H1 (cell line): ENCODE results near the gene SERPINA12. TPM values are rescaled to one million over a fixed set of nuclear protein-coding genes. Genes with fewer than 3 reads are reported as not detected.

Experiments used
- CTCF ChIA-PET: fragments of 300-600 bp; sonication (Branson Sonifier 250); formaldehyde crosslinking; loops from one replicate; lab custom pipeline; 2021; ENCODE audit not compliant: partially characterized antibody; lab: Charles Lee
- POLR2A ChIA-PET: fragments of 300-600 bp; sonication (Branson Sonifier 250); formaldehyde crosslinking; loops from one replicate; lab custom pipeline; 2021; ENCODE audit warnings: inconsistent platforms; ENCODE audit not compliant: partially characterized antibody; lab: Charles Lee
- DNase-seq, 2 experiments: peaks; one replicate each; pipeline versions ENCODE4 v3.0.0 to v3.0.0-alpha.2; 2010 to 2022; ENCODE audit warnings: low spot score in 2 of 2, low read depth in 1 of 2, mixed read lengths in 1 of 2
- FAIRE-seq: peaks from 2 replicates; lab custom pipeline; 2011; peaks lifted over from hg19 to GRCh38; lab: Jason Lieb, UNC
- H2AFZ ChIP-seq: 2 replicates; pipeline ENCODE4 v1.8.1; 2012; ENCODE audit warnings: low read length, inconsistent platforms
- H2AK5ac ChIP-seq: 2 replicates; pipeline ENCODE4 v1.6.1; 2013; ENCODE audit warnings: low read depth, low read length
- H2BK120ac ChIP-seq: replicated peaks from 2 replicates; pipeline ENCODE3; 2013; ENCODE audit warnings: low read depth, low read length, inconsistent platforms
- H2BK12ac ChIP-seq: 2 replicates; pipeline ENCODE4 v1.6.1; 2013; ENCODE audit warnings: low read depth, low read length
- H2BK15ac ChIP-seq: 2 replicates; pipeline ENCODE4 v1.6.1; 2013; ENCODE audit warnings: low read length
- H2BK20ac ChIP-seq: 2 replicates; pipeline ENCODE4 v1.6.1; 2013; ENCODE audit warnings: low read length
- H2BK5ac ChIP-seq: 2 replicates; pipeline ENCODE4 v1.6.1; 2013; ENCODE audit warnings: low read depth, low read length
- H3K14ac ChIP-seq: 2 replicates; pipeline ENCODE4 v1.6.1; 2013; ENCODE audit warnings: inconsistent platforms; ENCODE audit not compliant: insufficient read length
- H3K18ac ChIP-seq: 2 replicates; pipeline ENCODE4 v1.6.1; 2013; ENCODE audit warnings: low read length; ENCODE audit errors: extremely low read depth
- H3K23ac ChIP-seq: 2 replicates; pipeline ENCODE4 v1.6.1; 2013; ENCODE audit warnings: inconsistent platforms; ENCODE audit not compliant: insufficient read length
- H3K23me2 ChIP-seq: 2 replicates; pipeline ENCODE4 v1.6.1; 2013; ENCODE audit warnings: low read depth, low read length
- H3K27ac ChIP-seq: 2 replicates; pipeline ENCODE4 v1.6.1; 2011; ENCODE audit warnings: low read depth, low read length, inconsistent platforms
- H3K27me3 ChIP-seq, 4 experiments: replicated peaks in 1 of 4; 1 replicate in 1 of 4; 2 replicates in 3 of 4; pipeline versions ENCODE4 v1.6.1 to v1.8.1; 2011 to 2013; ENCODE audit warnings: low read length in 3 of 4, mild to moderate bottlenecking in 3 of 4, inconsistent platforms in 2 of 4, mixed read lengths in 2 of 4, moderate library complexity in 1 of 4; ENCODE audit not compliant: control insufficient read depth in 3 of 4, insufficient read depth in 3 of 4; ENCODE audit errors: extremely low read depth in 1 of 4
- H3K36me3 ChIP-seq, 4 experiments: 2 replicates each; pipeline versions ENCODE4 v1.6.1 to v1.8.1; 2011 to 2013; ENCODE audit warnings: mild to moderate bottlenecking in 4 of 4, low read length in 3 of 4, moderate library complexity in 2 of 4, control low read depth in 1 of 4, inconsistent platforms in 1 of 4; ENCODE audit not compliant: insufficient read depth in 4 of 4, control insufficient read depth in 2 of 4
- H3K4ac ChIP-seq: replicated peaks from 2 replicates; pipeline ENCODE3; 2013; ENCODE audit warnings: low read length, low read depth, mixed read lengths, inconsistent platforms; ENCODE audit not compliant: insufficient read length
- H3K4me1 ChIP-seq, 4 experiments: replicated peaks in 1 of 4; 1 replicate in 1 of 4; 2 replicates in 3 of 4; pipeline versions ENCODE4 v1.6.1 to v1.8.1; 2011 to 2013; ENCODE audit warnings: low read length in 3 of 4, inconsistent platforms in 2 of 4, mixed read lengths in 1 of 4; ENCODE audit not compliant: insufficient read depth in 4 of 4, control insufficient read depth in 3 of 4
- H3K4me2 ChIP-seq, 2 experiments: 2 replicates each; pipeline versions ENCODE4 v1.6.1 to v1.8.1; 2011 to 2013; ENCODE audit warnings: low read depth in 2 of 2, low read length in 2 of 2, control low read depth in 1 of 2, inconsistent platforms in 1 of 2, mild to moderate bottlenecking in 1 of 2; ENCODE audit not compliant: insufficient read depth in 1 of 2
- H3K4me3 ChIP-seq, 4 experiments: fragments of 200-600, 300-600 bp in 1 of 4; sonication (generic), shearing (Covaris generic), sonication (Bioruptor Twin) in 1 of 4; 2 replicates each; pipeline versions ENCODE4 v1.5.1 to v1.8.1; 2011 to 2016; ENCODE audit warnings: low read length in 4 of 4, low read depth in 3 of 4, control low read depth in 2 of 4, inconsistent platforms in 2 of 4, mild to moderate bottlenecking in 2 of 4, mixed read lengths in 1 of 4, moderate library complexity in 1 of 4; ENCODE audit not compliant: insufficient read depth in 2 of 4; ENCODE audit errors: extremely low read depth in 1 of 4
- H3K56ac ChIP-seq: replicated peaks from 2 replicates; pipeline ENCODE3; 2013; ENCODE audit warnings: low read depth, mild to moderate bottlenecking, mixed read lengths, low read length, inconsistent platforms; ENCODE audit not compliant: insufficient read length
- H3K79me1 ChIP-seq: 2 replicates; pipeline ENCODE4 v1.6.1; 2013; ENCODE audit warnings: low read depth, low read length, control low read depth
- H3K79me2 ChIP-seq, 2 experiments: 2 replicates each; pipeline versions ENCODE4 v1.6.1 to v1.8.1; 2012 to 2013; ENCODE audit warnings: low read length in 2 of 2, mild to moderate bottlenecking in 2 of 2, inconsistent platforms in 1 of 2; ENCODE audit not compliant: insufficient read depth in 2 of 2, control insufficient read depth in 1 of 2
- H3K9ac ChIP-seq, 4 experiments: replicated peaks in 1 of 4; 1 replicate in 1 of 4; 2 replicates in 3 of 4; pipeline versions ENCODE4 v1.6.1 to v1.8.1; 2011 to 2013; ENCODE audit warnings: low read depth in 3 of 4, low read length in 3 of 4, control low read depth in 2 of 4, mild to moderate bottlenecking in 2 of 4, moderate library complexity in 2 of 4, inconsistent platforms in 1 of 4; ENCODE audit errors: extremely low read depth in 1 of 4
- H3K9me3 ChIP-seq, 2 experiments: 2 replicates each; pipeline versions ENCODE4 v1.6.1 to v1.8.1; 2012 to 2013; ENCODE audit warnings: mild to moderate bottlenecking in 2 of 2, moderate library complexity in 2 of 2, control low read depth in 1 of 2, inconsistent platforms in 1 of 2, low read depth in 1 of 2, low read length in 1 of 2, mixed read lengths in 1 of 2; ENCODE audit not compliant: insufficient read depth in 2 of 2
- H4K20me1 ChIP-seq, 2 experiments: replicated peaks in 1 of 2; 2 replicates each; pipeline versions ENCODE3 to v1.8.1; 2011 to 2013; ENCODE audit warnings: inconsistent platforms in 2 of 2, low read length in 2 of 2, mild to moderate bottlenecking in 1 of 2; ENCODE audit not compliant: insufficient read depth in 2 of 2, control insufficient read depth in 1 of 2
- H4K5ac ChIP-seq: 2 replicates; pipeline ENCODE4 v1.6.1; 2013; ENCODE audit warnings: low read length, low read depth, mixed read lengths, inconsistent platforms; ENCODE audit not compliant: insufficient read length
- H4K8ac ChIP-seq: 2 replicates; pipeline ENCODE4 v1.8.0; 2013; ENCODE audit warnings: mild to moderate bottlenecking, moderate library complexity, low read length, inconsistent platforms; ENCODE audit not compliant: insufficient read depth; ENCODE audit errors: extremely low read depth
- H4K91ac ChIP-seq: replicated peaks from 2 replicates; pipeline ENCODE3; 2013; ENCODE audit warnings: low read length, mixed read lengths, inconsistent platforms; ENCODE audit not compliant: insufficient read length
- BACH1 ChIP-seq: IDR thresholded peaks from 2 replicates; pipeline ENCODE4 v1.6.1; 2012; ENCODE audit warnings: low read length, improper control_type of control experiment
- EP300 ChIP-seq, 2 experiments: IDR thresholded peaks; 1 replicate in 1 of 2; 2 replicates in 1 of 2; pipeline ENCODE4 v1.6.1; 2011 to 2012; ENCODE audit warnings: low read depth in 2 of 2, low read length in 2 of 2, mild to moderate bottlenecking in 2 of 2, borderline replicate concordance in 1 of 2, inconsistent platforms in 1 of 2, moderate library complexity in 1 of 2
- JUND ChIP-seq: IDR thresholded peaks from 2 replicates; pipeline ENCODE4 v1.6.1; 2011; ENCODE audit warnings: mild to moderate bottlenecking, improper control_type of control experiment, low read length
- KDM1A ChIP-seq: fragments of 200-600, 300-600 bp; sonication (generic); IDR thresholded peaks from 2 replicates; pipeline ENCODE4 v1.7.1; 2016; ENCODE audit warnings: mild to moderate bottlenecking, low read length, borderline replicate concordance
- KDM4A ChIP-seq: IDR thresholded peaks from one replicate; pipeline ENCODE4 v1.7.1; 2012; ENCODE audit warnings: low read depth, mild to moderate bottlenecking, moderate library complexity, low read length, inconsistent platforms; ENCODE audit not compliant: severe bottlenecking
- KDM5A ChIP-seq: fragments of 200-600 bp; IDR thresholded peaks from 2 replicates; pipeline ENCODE4 v1.7.1; 2012; ENCODE audit warnings: mild to moderate bottlenecking, low read length, inconsistent platforms, mixed read lengths
- MAFK ChIP-seq: IDR thresholded peaks from 2 replicates; pipeline ENCODE4 v1.6.1; 2012; ENCODE audit warnings: low read depth, mild to moderate bottlenecking, improper control_type of control experiment, low read length
- POLR2A ChIP-seq, 2 experiments: IDR thresholded peaks; 1 replicate in 1 of 2; 2 replicates in 1 of 2; pipeline ENCODE4 v1.6.1; 2011; ENCODE audit warnings: low read depth in 2 of 2, low read length in 2 of 2, mild to moderate bottlenecking in 2 of 2; ENCODE audit errors: control extremely low read depth in 1 of 2
- POU5F1 ChIP-seq: IDR thresholded peaks from 2 replicates; pipeline ENCODE4 v1.6.1; 2011; ENCODE audit warnings: low read depth, mild to moderate bottlenecking, low read length, moderate library complexity
- RXRA ChIP-seq: IDR thresholded peaks from 2 replicates; pipeline ENCODE4 v1.6.1; 2011; ENCODE audit warnings: low read depth, mild to moderate bottlenecking, low read length, moderate library complexity; ENCODE audit not compliant: insufficient read depth
- TEAD4 ChIP-seq: IDR thresholded peaks from 2 replicates; pipeline ENCODE4 v1.6.1; 2012; ENCODE audit warnings: low read depth, low read length, inconsistent platforms, mixed read lengths
- ZNF274 ChIP-seq: IDR thresholded peaks from 2 replicates; pipeline ENCODE4 v1.7.0; 2012; ENCODE audit warnings: low read length, borderline replicate concordance; ENCODE audit errors: extremely low read depth
- WGBS, 2 experiments: shearing (Covaris generic) in 1 of 2; methylation state at CpG; one replicate each; pipeline versions ENCODE4 v1.1.6 to v1.1.7; 2013 to 2015; ENCODE audit warnings: low lambda C conversion rate in 2 of 2, mixed read lengths in 2 of 2, inconsistent platforms in 1 of 2, low coverage in 1 of 2, missing lambda C conversion rate in 1 of 2; ENCODE audit not compliant: insufficient replicate concordance in 2 of 2, insufficient coverage in 1 of 2, insufficient read length in 1 of 2; ENCODE audit errors: extremely low coverage in 1 of 2, missing lambda C conversion rate in 1 of 2; 5-methylcytosine and 5-hydroxymethylcytosine counted together
- polyA plus RNA-seq, 7 experiments: library from polyadenylated mRNA; depleted of rRNA in 3 of 7; stranded (reverse) in 5 of 7; unstranded in 2 of 7; fragments of >200 nt in 5 of 7; fragments of 200-250 nt in 2 of 7; gene quantifications; 1 replicate in 5 of 7; 2 replicates in 1 of 7; 4 replicates in 1 of 7; pipeline versions ENCODE4 v1.2.1 to v1.2.3, GENCODE V29; 2011 to 2013; ENCODE audit warnings: missing spikeins in 2 of 7, mixed read lengths in 2 of 7
- total RNA-seq: library from RNA; stranded (reverse); fragmentation: NEBNext Ultra II Directional; extraction: Animal tissue kit (Norgen Biotek cat#: 25700); gene quantifications from 2 replicates; pipeline ENCODE4 v1.2.1, GENCODE V29; 2021
- TF ChIP-seq, protein P1 (sequence below): IDR thresholded peaks from 2 replicates; pipeline ENCODE4 v1.6.1; 2012; ENCODE audit warnings: inconsistent platforms
- TF ChIP-seq, protein P2 (sequence below): IDR thresholded peaks from 2 replicates; pipeline ENCODE4 v1.6.1; 2011; ENCODE audit warnings: low read depth, mild to moderate bottlenecking, low read length; ENCODE audit not compliant: insufficient read depth

Gene SERPINA12
- total and polyA plus RNA-seq, 2 of the 8 experiments (the other 6 are each of a cell fraction or from before 2014, with no cell fraction given): not detected

DNA sequence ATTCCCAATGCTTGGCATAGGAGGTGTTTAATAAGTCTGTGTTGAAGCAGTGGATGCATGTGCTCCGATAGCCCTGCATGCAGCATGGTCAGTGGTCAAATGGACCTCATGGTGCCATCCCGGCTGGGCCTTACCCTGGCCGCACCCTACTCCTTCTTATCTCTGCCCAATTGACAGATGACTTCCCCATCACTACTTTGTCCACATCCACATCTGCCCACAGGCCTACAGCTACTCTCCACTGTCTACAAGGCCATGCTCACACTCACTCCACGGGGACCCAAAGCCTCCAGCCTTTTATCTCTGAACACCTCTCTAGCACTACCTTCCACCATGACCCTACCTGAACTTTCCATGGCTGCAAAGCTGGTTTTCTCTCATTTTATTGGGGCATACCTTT, 68.1 kb downstream of the SERPINA12 start:
- 87% methylated on average over 4 of the region's 4 CpGs; no CpG with 5 or more reads in 1 of the 2 experiments for WGBS, 2 experiments
- Histone ChIP-seq H2AFZ (no peak overlapping the region), H2BK15ac (no peak overlapping the region), H2AK5ac (no peak overlapping the region), H3K27ac (no peak overlapping the region), H2BK20ac (no peak overlapping the region), H3K9me3 (peaks cover 0 to 3% of the 10 kb centered on the region in 2 experiments; a peak in 1 of 4 replicates), H4K8ac (no peak overlapping the region), H3K56ac (no peak overlapping the region), H3K4me2 (no peak overlapping the region), H4K91ac (no peak overlapping the region), H3K14ac (no peak overlapping the region), H3K27me3 (no peaks in the 10 kb centered on the region; a peak in 1 of 7 replicates), H4K5ac (no peak overlapping the region), H3K4ac (no peak overlapping the region), H3K79me2 (no peaks in the 10 kb centered on the region), H3K9ac (no peak overlapping the region), H2BK120ac (no peak overlapping the region), H3K23ac (no peak overlapping the region), H4K20me1 (no peaks in the 10 kb centered on the region), H3K4me1 (no peaks in the 10 kb centered on the region), H3K23me2 (no peaks in the 10 kb centered on the region), H3K4me3 (no peak overlapping the region), H3K18ac (no peak overlapping the region), H3K79me1 (no peaks in the 10 kb centered on the region; the same call in 1 of the 2 replicates), H3K36me3 (no peaks in the 10 kb centered on the region), H2BK12ac (no peak overlapping the region), H2BK5ac (no peak overlapping the region)
- no peak for DNase-seq
- ChIA-PET POLR2A (no interaction called here), CTCF (interaction anchor here (1.3 to 3.6 kb wide), 4 partner anchors 8 to 108 kb away, joined by 3 to 14 read pairs (median 5); no protein-coding TSS in a partner anchor)
- no peak for FAIRE-seq
- TF ChIP-seq POU5F1: no peak
- TF ChIP-seq JUND: no peak
- no peak for TF ChIP-seq ZNF274
- TF ChIP-seq, protein P1, sequence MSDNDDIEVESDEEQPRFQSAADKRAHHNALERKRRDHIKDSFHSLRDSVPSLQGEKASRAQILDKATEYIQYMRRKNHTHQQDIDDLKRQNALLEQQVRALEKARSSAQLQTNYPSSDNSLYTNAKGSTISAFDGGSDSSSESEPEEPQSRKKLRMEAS: no peak
- no peak for TF ChIP-seq RXRA
- TF ChIP-seq POLR2A (IDR thresholded peaks at IDR 0.05; ENCODE audit: control extremely low read depth in 1 of 2, low read depth in 2 of 2, low read length in 2 of 2): no peak
- TF ChIP-seq, protein P2, sequence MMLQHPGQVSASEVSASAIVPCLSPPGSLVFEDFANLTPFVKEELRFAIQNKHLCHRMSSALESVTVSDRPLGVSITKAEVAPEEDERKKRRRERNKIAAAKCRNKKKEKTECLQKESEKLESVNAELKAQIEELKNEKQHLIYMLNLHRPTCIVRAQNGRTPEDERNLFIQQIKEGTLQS: no peak
- TF ChIP-seq KDM5A: no peak
- TF ChIP-seq BACH1: no peak
- no peak for TF ChIP-seq KDM4A
- TF ChIP-seq TEAD4: no peak
- TF ChIP-seq MAFK: no peak
- TF ChIP-seq EP300 (IDR thresholded peaks at IDR 0.05; ENCODE audit: borderline replicate concordance in 1 of 2, low read depth in 2 of 2, low read length in 2 of 2): no peak
- no peak for TF ChIP-seq KDM1A
